ENCODE results near the gene SLC29A1.

Gene SLC29A1

DNA sequence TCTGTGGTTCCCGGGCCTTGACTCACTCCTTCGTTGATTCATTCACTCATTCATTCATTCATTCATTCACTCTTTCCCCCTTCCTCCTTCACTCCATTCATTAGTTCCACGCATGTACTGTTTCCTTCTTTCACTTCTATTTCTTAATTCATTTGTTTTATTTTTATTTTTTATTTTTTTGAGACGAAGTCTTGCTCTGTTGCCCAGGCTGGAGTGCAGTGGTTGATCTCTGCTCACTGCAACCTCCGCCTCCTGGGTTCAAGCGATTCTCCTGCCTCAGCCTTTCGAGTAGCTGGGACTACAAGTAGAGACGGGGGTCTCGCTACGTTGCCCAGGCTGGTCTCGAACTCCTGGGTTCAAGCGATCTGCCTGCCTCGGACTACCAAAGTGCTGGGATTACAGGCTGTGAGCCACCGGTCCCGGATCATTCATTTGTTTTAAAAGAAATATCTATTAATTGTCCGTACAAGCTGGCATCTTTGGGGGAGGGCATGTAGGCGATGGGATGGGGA, 42.4 kb downstream of the SLC29A1 start:
- H3K27ac ChIP-seq (ENCODE audit: low read length): peak overlapping the region; percentile 94
- H2AFZ ChIP-seq (ENCODE audit: low read depth, low read length): no peak overlapping the region
- TF ChIP-seq, protein P1, sequence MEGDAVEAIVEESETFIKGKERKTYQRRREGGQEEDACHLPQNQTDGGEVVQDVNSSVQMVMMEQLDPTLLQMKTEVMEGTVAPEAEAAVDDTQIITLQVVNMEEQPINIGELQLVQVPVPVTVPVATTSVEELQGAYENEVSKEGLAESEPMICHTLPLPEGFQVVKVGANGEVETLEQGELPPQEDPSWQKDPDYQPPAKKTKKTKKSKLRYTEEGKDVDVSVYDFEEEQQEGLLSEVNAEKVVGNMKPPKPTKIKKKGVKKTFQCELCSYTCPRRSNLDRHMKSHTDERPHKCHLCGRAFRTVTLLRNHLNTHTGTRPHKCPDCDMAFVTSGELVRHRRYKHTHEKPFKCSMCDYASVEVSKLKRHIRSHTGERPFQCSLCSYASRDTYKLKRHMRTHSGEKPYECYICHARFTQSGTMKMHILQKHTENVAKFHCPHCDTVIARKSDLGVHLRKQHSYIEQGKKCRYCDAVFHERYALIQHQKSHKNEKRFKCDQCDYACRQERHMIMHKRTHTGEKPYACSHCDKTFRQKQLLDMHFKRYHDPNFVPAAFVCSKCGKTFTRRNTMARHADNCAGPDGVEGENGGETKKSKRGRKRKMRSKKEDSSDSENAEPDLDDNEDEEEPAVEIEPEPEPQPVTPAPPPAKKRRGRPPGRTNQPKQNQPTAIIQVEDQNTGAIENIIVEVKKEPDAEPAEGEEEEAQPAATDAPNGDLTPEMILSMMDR (IDR thresholded peaks at IDR 0.05; ENCODE audit: low read depth, low read length): no peak
- no peak for TF ChIP-seq EZH2phosphoT487 (IDR thresholded peaks at IDR 0.05; ENCODE audit: low read depth)
- peak overlapping the region; percentile 96 for H3K4me2 ChIP-seq (ENCODE audit: low read length)
- peaks cover 4% of the 10 kb centered on the region for H3K27me3 ChIP-seq (ENCODE audit: low read depth, low read length)
- peaks cover 42% of the 10 kb centered on the region for H3K36me3 ChIP-seq (replicated peaks; ENCODE audit: low read depth, low read length)
- H3K9me3 ChIP-seq (ENCODE audit: insufficient read depth, low read length): no peaks in the 10 kb centered on the region
- peaks cover 46% of the 10 kb centered on the region for H3K79me2 ChIP-seq (ENCODE audit: low read length)
- H3K4me3 ChIP-seq (ENCODE audit: low read length): peak overlapping the region; percentile 84
- peak overlapping the region; percentile 72 for H3K9ac ChIP-seq (ENCODE audit: low read length)
- peaks cover 66% of the 10 kb centered on the region for H3K4me1 ChIP-seq (ENCODE audit: low read length)
- peaks cover 15% of the 10 kb centered on the region for H4K20me1 ChIP-seq (ENCODE audit: insufficient read depth, low read length)

DNA sequence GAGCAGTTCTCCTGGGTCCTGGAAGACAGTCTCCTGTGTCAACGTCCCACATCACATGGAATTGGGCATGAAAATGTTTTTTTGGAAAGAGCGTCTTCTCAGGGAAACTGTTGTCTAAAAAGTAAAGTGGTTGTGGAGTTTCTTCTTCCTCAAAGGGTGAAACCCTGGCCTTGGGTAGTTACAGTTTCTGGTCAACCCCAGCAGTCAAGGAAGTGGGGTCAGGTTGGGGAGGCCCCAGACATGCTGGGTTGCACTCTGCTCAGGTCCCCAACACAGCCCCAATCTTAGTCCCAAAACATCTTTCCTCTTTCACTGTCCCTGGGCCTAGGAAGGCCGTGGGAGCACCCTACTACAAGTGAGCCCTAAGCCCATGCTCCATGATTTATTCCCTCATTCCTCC, 43.0 kb downstream of the SLC29A1 start:
- peak overlapping the region; percentile 84 for H3K4me3 ChIP-seq (ENCODE audit: low read length)
- H3K79me2 ChIP-seq (ENCODE audit: low read length): peaks cover 40% of the 10 kb centered on the region
- TF ChIP-seq EZH2phosphoT487 (IDR thresholded peaks at IDR 0.05; ENCODE audit: low read depth): no peak
- TF ChIP-seq, protein P1 (IDR thresholded peaks at IDR 0.05; ENCODE audit: low read depth, low read length): no peak
- no peak overlapping the region for H2AFZ ChIP-seq (ENCODE audit: low read depth, low read length)
- H4K20me1 ChIP-seq (ENCODE audit: insufficient read depth, low read length): peaks cover 9% of the 10 kb centered on the region
- H3K27ac ChIP-seq (ENCODE audit: low read length): peak overlapping the region; percentile 94
- H3K27me3 ChIP-seq (ENCODE audit: low read depth, low read length): peaks cover 5% of the 10 kb centered on the region
- H3K9me3 ChIP-seq (ENCODE audit: insufficient read depth, low read length): no peaks in the 10 kb centered on the region
- peaks cover 36% of the 10 kb centered on the region for H3K36me3 ChIP-seq (replicated peaks; ENCODE audit: low read depth, low read length)
- peak overlapping the region; percentile 72 for H3K9ac ChIP-seq (ENCODE audit: low read length)
- peaks cover 64% of the 10 kb centered on the region for H3K4me1 ChIP-seq (ENCODE audit: low read length)
- H3K4me2 ChIP-seq (ENCODE audit: low read length): peak overlapping the region; percentile 96

- TF ChIP-seq EZH2phosphoT487 (IDR thresholded peaks at IDR 0.05; ENCODE audit: low read depth): no peak
- TF ChIP-seq, protein P1 (IDR thresholded peaks at IDR 0.05; ENCODE audit: low read depth, low read length): no peak
- peaks cover 2% of the 10 kb centered on the region; the same call in 1 of the 2 replicates for H4K20me1 ChIP-seq (ENCODE audit: insufficient read depth, low read length)
- peaks cover 55% of the 10 kb centered on the region for H3K4me1 ChIP-seq (ENCODE audit: low read length)
Observed at GRCh38 chr6:44267252-44267651, 43.9 kb downstream of the SLC29A1 start.

DNA sequence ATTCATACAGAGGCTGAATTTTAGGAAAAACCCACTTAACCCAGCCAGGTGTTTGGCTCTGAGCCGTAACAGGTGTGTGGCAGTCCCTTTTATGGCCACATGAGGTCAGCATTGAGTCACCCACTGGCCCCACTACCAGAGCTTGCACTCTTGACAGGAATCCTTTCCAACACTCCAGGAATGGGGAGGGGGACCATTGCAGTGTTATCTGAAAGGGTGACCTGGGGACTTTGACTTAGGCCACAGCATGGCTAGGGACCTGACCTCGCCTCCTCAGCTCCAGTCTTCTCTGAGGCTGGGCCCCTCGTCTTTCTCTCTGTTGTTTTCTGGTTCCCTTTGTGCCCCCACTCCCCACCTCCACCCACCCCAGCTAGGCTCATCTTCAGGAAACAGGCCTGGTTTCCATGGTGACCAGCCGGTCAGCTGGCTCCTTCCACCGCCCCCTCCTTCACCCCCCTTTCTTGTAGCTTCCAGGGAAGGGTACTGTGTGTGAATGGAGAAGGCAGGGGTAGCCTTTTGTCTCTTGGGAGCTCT, 44.8 kb downstream of the SLC29A1 start:
- H3K9me3 ChIP-seq (ENCODE audit: insufficient read depth, low read length): no peaks in the 10 kb centered on the region
- H3K4me3 ChIP-seq (ENCODE audit: low read length): no peak overlapping the region
- H3K36me3 ChIP-seq (replicated peaks; ENCODE audit: low read depth, low read length): peaks cover 18% of the 10 kb centered on the region
- H3K27me3 ChIP-seq (ENCODE audit: low read depth, low read length): peaks cover 7% of the 10 kb centered on the region
- H4K20me1 ChIP-seq (ENCODE audit: insufficient read depth, low read length): no peaks in the 10 kb centered on the region
- peaks cover 22% of the 10 kb centered on the region for H3K79me2 ChIP-seq (ENCODE audit: low read length)
- no peak overlapping the region for H3K27ac ChIP-seq (ENCODE audit: low read length)
- H3K9ac ChIP-seq (ENCODE audit: low read length): no peak overlapping the region
- TF ChIP-seq EZH2phosphoT487 (IDR thresholded peaks at IDR 0.05; ENCODE audit: low read depth): no peak
- TF ChIP-seq, protein P1 (IDR thresholded peaks at IDR 0.05; ENCODE audit: low read depth, low read length): peak; percentile 98
- H2AFZ ChIP-seq (ENCODE audit: low read depth, low read length): no peak overlapping the region
- H3K4me1 ChIP-seq (ENCODE audit: low read length): peaks cover 50% of the 10 kb centered on the region
- H3K4me2 ChIP-seq (ENCODE audit: low read length): peak overlapping the region; percentile 70

More at GRCh38 chr6:44267252-44267651, 43.9 kb downstream of the SLC29A1 start:
- H2AFZ ChIP-seq (ENCODE audit: low read depth, low read length): no peak overlapping the region
- no peaks in the 10 kb centered on the region for H3K9me3 ChIP-seq (ENCODE audit: insufficient read depth, low read length)
- H3K27me3 ChIP-seq (ENCODE audit: low read depth, low read length): peaks cover 7% of the 10 kb centered on the region
- peaks cover 27% of the 10 kb centered on the region for H3K36me3 ChIP-seq (replicated peaks; ENCODE audit: low read depth, low read length)
- peak overlapping the region; percentile 16; the same call in 1 of the 2 replicates for H3K9ac ChIP-seq (ENCODE audit: low read length)
- H3K4me3 ChIP-seq (ENCODE audit: low read length): no peak overlapping the region
- H3K4me2 ChIP-seq (ENCODE audit: low read length): peak overlapping the region; percentile 96
- H3K79me2 ChIP-seq (ENCODE audit: low read length): peaks cover 31% of the 10 kb centered on the region
- H3K27ac ChIP-seq (ENCODE audit: low read length): peak overlapping the region; percentile 94; the same call in 1 of the 2 replicates
